NCI-H1930 (cell line): ENCODE results near the gene RRP36.

Experiments
- DNase-seq, 2 experiments: peaks; one replicate each; lab custom pipeline; 2025; lab: John Stamatoyannopoulos, UW

RRP36 gene

DNA sequence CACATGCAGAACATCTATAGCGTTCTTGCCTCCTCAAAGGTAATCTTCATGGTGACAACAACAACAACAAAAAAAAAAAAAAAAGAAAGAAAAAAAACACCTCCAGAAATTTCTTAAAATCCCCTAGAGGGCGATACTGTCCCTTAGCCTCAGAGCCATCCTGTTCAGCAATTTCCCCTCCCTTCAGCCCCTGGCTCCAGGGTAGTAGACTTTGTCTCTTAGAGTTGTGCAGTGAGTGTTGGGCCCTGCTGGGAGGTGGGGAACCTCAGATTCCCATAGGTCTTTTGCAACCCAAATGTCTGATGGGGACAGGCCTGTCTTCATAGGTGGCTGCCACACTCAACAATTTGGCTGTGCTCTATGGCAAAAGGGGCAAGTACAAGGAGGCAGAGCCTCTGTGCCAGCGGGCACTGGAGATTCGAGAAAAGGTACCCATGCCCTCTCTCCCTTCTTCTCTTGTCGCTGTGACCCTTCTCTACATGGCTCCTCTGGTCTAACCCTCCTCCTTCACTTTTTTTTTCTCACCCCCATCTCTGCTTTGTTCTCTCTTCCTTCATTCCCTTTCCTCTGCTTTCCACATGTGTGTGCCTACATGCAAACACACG is 48.7 kb downstream of the RRP36 start:
- DNase-seq: no peak

DNA sequence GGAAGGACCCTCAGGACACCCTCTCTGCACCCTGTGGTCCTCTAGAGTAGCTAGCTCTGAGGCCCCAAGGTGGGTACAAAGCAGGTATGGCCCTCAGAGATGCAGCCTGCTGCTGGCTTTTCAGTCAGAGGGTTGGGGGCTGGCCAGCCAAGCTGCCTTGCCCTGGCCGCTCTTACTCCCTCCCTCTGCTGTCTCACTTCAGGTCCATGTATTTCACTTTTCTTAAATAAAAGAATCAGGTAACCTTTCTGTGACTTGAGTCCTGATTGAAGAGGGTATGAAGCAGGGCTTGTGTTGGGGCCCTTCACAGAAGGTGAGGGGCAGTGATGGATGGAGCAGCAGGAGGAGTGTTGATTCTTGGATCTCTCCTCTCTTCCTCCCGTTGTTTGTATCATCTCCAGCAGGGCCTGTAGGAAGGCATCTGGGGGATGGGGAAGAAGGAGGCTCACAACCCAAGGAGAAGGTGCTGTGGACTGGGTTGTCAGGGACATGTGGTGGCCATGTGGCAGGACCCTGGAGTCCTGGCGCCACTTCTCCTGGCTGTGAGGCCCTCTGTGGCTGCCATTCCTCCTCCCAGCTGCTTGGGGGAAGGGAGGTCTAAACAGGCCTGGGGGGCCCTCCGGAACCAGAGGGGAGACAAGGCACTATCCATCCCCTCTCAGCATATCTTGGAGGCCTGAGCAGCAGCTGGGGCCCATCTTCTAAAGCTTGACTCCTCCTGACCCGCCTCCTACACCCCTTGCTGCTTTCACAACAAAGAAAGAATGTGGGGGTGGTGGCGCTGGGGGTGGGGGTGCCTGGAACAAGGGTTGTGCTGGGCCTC is 53.6 kb downstream of the RRP36 start:
- no peak for DNase-seq

DNA sequence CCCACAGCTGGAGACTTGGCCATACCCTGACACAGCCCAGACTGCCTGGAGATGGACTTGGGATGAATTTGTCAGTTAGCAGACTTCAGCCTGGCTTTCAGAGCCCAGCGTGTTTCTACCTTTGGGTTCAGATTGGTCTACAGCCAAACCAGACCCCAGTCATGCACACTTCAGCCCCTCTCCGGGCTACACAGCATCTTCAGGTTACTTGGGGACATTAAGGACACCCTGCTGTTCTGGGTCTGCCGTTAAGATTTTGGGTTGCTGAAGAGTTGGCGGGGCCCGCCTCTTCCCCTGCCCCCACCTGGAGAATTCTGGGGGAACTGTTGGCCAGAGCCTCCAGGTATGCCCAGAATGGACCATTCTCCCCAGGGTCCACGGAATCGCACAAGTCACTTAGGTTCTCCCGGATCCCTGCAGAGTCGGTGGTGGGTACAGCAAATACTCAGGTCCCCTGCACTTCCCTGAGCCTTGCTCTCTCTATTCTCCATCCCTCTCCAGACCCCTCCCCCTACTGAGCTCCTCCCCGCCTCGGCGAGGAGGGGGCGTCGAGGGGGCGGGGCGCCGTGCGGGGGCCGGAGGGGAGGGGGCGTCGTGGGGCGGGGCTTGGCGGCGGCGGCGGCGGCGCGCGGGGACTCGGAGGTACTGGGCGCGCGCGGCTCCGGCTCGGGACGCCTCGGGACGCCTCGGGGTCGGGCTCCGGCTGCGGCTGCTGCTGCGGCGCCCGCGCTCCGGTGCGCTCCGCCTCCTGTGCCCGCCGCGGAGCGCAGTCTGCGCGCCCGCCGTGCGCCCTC is 54.4 kb downstream of the RRP36 start, which contains the start of gene PTK7:
Gene PTK7, plus strand, starts transcription at position 645 of the 794 bp plus-strand sequence. CDS start 175 bp downstream, outside the sequence.
- peak; percentile 79 to 81 for DNase-seq

DNA sequence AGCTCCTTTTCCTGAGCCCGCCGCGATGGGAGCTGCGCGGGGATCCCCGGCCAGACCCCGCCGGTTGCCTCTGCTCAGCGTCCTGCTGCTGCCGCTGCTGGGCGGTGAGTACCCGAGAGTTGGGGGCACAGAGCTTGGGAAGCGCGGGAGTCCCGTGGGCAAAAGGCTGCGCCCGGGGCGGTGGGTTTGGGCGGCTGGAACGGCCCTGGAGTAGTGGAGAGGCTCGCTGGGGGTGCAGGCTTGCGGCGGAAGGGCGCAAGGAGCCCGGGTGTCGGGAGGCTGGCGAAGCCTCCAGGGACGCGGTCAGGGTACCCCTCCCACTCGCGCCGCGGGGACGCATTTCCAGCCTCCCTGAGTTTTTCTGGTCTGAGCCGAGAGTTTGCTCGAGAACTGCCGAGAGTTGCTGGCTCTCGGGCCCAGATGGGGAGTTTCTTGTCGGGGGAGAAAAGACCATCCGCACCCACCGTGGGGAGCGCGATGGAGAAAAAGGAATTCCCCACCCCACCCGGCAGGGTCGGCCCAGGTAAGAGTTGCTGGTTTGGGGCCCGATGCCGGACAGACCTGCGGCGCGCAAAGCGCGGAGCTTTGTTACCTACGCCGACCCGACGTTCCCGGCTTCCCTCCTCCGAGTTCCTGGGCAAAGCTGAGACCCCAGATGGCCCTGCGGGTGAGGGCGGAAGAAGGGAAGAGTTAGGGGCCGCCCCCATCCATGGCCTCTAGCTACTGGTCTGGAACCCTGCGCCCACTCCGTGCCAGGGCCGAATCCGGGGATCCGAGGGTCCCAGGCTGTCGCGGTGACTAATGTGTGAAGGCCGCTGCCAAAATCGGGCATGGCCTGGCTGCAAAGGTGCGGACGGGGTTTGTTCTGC is 55.3 kb downstream of the RRP36 start:
- no peak for DNase-seq

DNA sequence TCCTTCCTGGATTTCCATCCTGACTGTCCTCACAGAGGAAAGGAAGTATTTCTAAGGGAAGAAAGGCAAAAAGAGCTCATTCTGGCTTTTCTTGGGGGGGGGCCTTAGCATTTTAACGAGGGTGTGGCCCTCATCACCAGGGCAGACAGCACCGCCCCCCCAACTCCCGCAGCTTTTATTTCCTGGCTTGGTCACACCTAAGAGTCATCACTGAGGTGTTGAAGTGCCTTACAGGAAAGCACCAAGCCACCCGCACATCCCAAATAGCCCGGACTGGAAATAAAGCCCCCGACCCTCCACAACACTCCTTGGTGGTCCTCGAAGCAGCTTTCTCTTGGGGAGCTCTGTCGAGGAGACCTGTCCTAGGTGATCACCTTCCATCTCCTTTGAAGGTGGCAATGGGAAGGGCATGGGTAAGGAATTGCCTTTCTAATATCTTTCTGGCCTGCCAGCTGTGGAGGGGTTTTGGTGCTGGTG is 55.9 kb downstream of the RRP36 start:
- no peak for DNase-seq

DNA sequence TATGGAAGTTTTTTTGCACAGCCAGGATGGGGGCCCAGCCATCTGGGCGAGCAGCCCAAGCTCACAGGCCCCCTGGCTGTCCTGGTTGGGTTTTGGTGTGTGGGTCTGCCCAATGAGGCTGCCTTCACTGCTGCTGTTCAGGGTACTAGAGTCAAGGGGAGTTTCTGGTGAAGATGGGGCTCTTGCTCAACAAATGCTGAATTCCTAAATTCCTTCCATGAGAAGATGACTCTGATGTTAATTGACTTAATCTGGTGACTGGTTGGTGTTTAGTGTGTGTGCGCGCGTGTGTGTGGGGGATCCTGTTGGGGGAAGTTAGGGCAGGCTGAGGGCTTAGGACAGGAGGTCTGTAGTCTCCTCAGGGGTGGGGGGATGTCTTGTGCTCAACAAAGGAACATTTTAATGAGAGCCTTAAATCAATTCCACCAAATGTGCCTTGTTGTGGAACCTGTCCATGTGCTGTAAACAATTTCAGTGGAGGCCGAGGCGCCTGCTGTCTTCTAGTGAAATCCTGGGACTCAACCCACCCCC is 56.6 kb downstream of the RRP36 start:
- no peak for DNase-seq

DNA sequence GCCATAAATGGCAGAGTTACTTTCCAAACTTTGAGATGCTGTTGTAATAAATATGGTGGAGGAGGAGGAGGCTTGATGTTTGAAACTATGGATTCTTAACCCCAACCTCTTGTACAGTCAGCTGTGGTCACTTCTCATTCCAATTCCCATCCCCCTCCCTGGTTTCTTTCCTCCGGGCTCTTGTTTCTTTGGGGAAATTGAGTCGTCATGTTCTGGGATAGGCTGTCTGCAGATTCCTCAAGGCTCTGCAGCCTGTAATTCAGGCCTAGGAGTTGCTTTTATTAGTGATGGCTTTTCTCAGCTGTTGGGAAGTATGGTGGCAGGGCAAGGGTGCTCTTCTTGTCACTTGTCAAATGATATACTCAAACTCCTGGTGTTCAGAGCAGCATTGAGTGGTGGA is 57.3 kb downstream of the RRP36 start:
- DNase-seq: no peak
